HTERT RPE-1 (cell line): ENCODE results near the gene OSER1.

Source experiments
- in situ Hi-C: fragments of 300-500 bp; cut with MboI; formaldehyde crosslinking; loops from 4 replicates; pipeline ENCODE4 v1.14.3; 2020; ENCODE audit warnings: low sequenced_read_pairs

Gene OSER1

GRCh38 chr20:44228465-44229258 is 18.1 kb upstream of the OSER1 start:
- in situ Hi-C loops: no loop called here

GRCh38 chr20:44224637-44225036 is 14.1 kb upstream of the OSER1 start:
- in situ Hi-C loops: no loop called here

GRCh38 chr20:44223721-44224120 is 13.2 kb upstream of the OSER1 start:
- in situ Hi-C loops: no loop called here

DNA sequence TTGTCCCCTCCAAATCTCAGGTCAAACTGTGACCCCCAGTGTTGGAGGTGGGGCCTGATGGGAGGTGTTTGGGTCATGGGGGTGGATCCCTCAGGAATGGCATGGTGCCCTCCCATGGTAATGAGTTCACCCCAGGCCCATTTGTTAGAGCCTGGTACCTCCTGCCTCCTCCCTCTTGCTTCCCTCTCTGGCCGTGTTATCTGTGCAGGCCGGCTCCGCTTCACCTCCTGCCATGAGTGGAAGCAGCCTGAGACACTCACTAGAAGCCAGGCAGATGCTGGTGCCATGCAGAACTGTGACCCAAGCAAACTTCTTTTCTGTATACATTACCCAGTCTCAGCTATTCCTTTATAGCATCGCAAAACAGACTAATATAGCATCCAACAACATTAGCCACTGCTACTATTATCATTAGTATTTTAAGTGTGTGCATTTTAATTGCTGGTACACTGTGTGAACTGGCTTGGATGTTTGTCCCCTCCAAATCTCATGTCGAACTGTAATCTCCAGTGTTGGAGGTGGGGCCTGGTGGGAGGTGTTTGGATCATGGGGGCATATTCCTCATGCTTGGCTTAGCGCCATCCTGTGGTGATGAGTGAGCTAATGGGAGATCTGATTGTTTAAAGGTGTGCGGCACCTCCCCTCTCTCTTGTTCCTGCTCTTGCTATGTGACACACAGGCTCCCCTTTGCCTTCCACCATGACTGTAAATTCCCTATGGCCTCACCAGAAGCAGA is 12.2 kb upstream of the OSER1 start:
- in situ Hi-C loops: no loop called here

- in situ Hi-C loops: no loop called here
Measured at GRCh38 chr20:44222027-44222426, 11.5 kb upstream of the OSER1 start.

GRCh38 chr20:44221368-44221954 is 10.9 kb upstream of the OSER1 start:
- in situ Hi-C loops: no loop called here

- in situ Hi-C loops: no loop called here
Measured at GRCh38 chr20:44219791-44220190, 9.2 kb upstream of the OSER1 start.

- in situ Hi-C loops: no loop called here
Measured at GRCh38 chr20:44219170-44219730, 8.7 kb upstream of the OSER1 start.

GRCh38 chr20:44218446-44218845 is 7.9 kb upstream of the OSER1 start:
- in situ Hi-C loops: no loop called here

GRCh38 chr20:44217342-44218092 is 6.9 kb upstream of the OSER1 start:
- in situ Hi-C loops: no loop called here

GRCh38 chr20:44215125-44215524 is 4.6 kb upstream of the OSER1 start:
- in situ Hi-C loops: no loop called here

DNA sequence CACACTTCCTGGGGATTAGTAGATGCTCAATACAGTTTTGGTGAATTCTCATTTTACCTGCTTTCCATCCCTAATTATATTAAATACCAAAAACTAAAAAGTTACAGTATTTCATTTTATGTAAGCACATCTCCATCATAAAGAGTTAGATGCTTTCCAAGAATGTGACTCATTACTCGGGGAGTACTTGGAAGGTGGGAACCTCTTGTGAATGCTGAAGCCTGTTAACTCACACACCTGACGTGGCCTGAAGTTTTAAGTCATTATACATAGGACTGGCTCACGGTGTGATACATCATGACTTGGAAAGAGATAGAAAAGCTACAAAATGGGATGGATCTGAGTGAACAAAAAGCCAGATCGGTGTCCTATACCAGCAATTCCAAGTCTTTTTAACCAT is 2.2 kb upstream of the OSER1 start:
- in situ Hi-C loops: no loop called here

GRCh38 chr20:44211177-44212039 is 837 bp upstream of the OSER1 start:
- in situ Hi-C loops: no loop called here

DNA sequence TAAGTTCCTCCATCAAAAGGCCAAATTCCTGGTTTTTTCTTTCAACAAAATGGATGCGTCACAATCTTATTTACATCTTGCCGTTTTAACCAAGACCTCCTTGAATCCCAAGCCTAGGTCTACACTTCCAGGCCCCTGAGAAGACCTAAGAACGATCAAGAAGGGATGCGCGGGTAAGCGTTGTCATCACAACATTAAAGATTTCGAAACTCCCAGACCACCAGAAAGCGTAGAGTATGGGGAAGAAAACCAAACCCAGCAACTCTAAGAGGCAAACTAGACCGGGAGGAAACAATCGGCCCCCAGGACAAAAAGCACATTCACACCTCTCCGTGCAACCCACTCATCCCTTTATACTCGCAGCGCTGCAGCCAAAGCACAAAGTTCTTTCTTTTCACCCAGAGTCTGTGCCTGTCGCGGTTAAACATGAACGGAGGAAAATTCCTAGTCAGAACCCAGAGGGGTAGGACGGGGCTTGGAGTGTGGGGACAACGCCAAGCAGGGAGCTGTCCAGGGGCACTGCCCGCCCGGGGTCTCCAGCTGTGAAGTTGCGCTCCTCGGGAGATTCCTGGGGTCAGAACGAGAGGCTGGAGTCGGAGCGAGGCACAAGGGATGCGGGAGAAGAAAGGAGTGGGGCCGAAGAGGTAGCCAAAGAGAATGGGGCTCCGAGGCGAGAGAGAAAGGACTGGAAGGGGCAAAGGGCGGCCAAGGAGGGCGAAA is 725 bp downstream of the OSER1 start:
- in situ Hi-C loops: no loop called here

DNA sequence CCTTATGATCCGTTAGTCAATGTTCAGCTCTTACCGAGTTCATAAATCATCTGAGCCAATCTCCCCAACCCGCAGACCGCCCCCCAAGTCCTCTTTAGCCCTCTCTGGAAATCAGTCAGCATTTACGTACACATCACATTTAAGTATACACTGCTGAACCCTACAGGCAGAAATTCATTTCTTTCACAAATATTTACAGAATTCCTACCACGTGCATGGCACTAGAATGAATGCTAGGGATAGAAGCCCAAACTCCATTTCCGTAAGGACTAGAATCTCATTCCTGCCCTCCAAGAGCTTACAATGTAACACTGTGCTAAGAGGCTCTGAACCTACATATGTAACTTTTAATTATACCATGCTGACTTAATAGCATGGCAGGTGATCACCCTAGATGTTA is 1.8 kb downstream of the OSER1 start:
- in situ Hi-C loops: no loop called here

DNA sequence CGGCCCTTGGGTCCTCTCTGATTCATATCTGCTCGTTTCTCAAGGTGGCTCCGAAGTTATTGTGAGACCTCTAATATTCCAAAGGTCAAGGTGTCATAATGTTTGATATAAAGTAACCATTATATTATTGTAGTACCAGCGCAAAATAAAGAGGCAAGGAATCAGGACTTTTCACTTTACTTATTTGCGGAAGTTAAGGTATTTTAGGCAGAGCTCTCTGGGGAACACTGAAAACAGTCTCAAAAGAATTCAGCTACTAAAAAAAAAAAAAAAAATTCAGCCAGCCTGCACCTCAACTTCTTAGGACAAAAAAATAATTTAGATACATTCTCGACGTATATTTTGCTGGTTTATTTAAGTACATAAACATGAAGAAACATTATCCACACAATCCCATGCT is 2.4 kb downstream of the OSER1 start:
- in situ Hi-C loops: no loop called here

- in situ Hi-C loops: no loop called here
Measured at GRCh38 chr20:44207126-44207723, 3.3 kb downstream of the OSER1 start.

- in situ Hi-C loops: no loop called here
Measured at GRCh38 chr20:44206132-44206531, 4.4 kb downstream of the OSER1 start.

GRCh38 chr20:44204832-44205215 is 5.7 kb downstream of the OSER1 start:
- in situ Hi-C loops: no loop called here
